ENCODE results near the gene SH2B2.

The SH2B2 gene

DNA sequence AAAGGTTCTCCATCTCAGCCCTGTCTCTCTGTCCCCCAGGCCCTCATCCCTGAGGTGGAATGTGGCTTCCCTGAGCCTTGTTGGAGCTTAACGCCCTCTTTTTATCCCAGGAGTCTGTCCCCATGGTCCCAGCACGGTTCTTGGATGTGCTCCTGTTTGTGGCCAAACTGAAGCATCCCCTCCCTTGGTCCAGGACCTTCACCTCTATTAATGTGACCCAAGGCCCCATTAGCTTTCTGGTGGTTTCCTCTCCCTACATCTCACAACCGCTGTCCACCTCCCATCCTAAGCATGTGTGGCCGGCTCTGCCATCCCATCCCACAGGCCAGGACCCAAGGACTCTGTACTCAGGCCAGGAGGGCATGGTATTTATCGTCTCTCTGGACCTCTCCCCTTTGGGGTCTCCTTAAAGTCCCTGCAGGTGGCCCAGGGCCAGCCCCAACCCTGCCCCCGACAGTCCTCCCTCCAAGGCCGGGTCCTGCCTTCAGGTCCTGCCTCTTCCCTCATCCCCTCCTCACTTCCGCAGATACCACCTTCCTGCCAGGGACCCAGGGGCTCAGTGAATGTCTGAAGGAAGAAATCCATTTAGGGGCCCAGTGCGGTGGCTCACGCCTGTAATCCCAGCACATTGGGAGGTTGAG lies 15.4 kb upstream of the SH2B2 start:
- DNase-seq (no peak), ATAC-seq (ENCODE audit: insufficient read depth, low read depth) (no peak)
- Histone ChIP-seq H3K4me1 (ENCODE audit: insufficient read depth, low read length) (no peaks in the 10 kb centered on the region), H3K4me3 (ENCODE audit: low read depth in 1 of 2, low read length in 2 of 2) (no peak overlapping the region), H2AFZ (ENCODE audit: low read depth, low read length) (no peak overlapping the region), H3K27ac (ENCODE audit: low read length) (no peak overlapping the region), H3K4me2 (ENCODE audit: insufficient read depth, low read length) (no peak overlapping the region), H3K36me3 (ENCODE audit: insufficient read depth, low read length) (no peaks in the 10 kb centered on the region), H3K9ac (ENCODE audit: low read depth, low read length) (no peak overlapping the region), H3K9me3 (ENCODE audit: insufficient read depth, low read length, severe bottlenecking) (no peaks in the 10 kb centered on the region), H3K27me3 (ENCODE audit: insufficient read depth, low read length, poor library complexity) (no peaks in the 10 kb centered on the region), H4K20me1 (ENCODE audit: insufficient read depth, low read length) (peaks cover 13% of the 10 kb centered on the region), H3K79me2 (ENCODE audit: insufficient read depth, low read length) (no peaks in the 10 kb centered on the region)
- TF ChIP-seq CTCF (IDR thresholded peaks at IDR 0.05; ENCODE audit: borderline replicate concordance, extremely low read depth, low read length, poor library complexity, severe bottlenecking) (no peak), EZH2 (IDR thresholded peaks at IDR 0.05; ENCODE audit: borderline replicate concordance, low read depth, low read length, severe bottlenecking) (no peak)

- no peaks in the 10 kb centered on the region for H3K36me3 ChIP-seq (ENCODE audit: insufficient read depth, low read length)
- H3K4me2 ChIP-seq (ENCODE audit: insufficient read depth, low read length): no peak overlapping the region
- no peak overlapping the region for H3K9ac ChIP-seq (ENCODE audit: low read depth, low read length)
- DNase-seq (peak; percentile 71), ATAC-seq (ENCODE audit: insufficient read depth, low read depth) (peak; percentile 95)
- no peak overlapping the region for H3K4me3 ChIP-seq (ENCODE audit: low read depth in 1 of 2, low read length in 2 of 2)
- no peak for TF ChIP-seq EZH2 (IDR thresholded peaks at IDR 0.05; ENCODE audit: borderline replicate concordance, low read depth, low read length, severe bottlenecking)
- TF ChIP-seq CTCF (IDR thresholded peaks at IDR 0.05; ENCODE audit: borderline replicate concordance, extremely low read depth, low read length, poor library complexity, severe bottlenecking): peak; percentile 97
- H2AFZ ChIP-seq (ENCODE audit: low read depth, low read length): no peak overlapping the region
- no peaks in the 10 kb centered on the region for H3K27me3 ChIP-seq (ENCODE audit: insufficient read depth, low read length, poor library complexity)
- peaks cover 13% of the 10 kb centered on the region for H4K20me1 ChIP-seq (ENCODE audit: insufficient read depth, low read length)
- no peaks in the 10 kb centered on the region for H3K4me1 ChIP-seq (ENCODE audit: insufficient read depth, low read length)
- H3K79me2 ChIP-seq (ENCODE audit: insufficient read depth, low read length): no peaks in the 10 kb centered on the region
- H3K27ac ChIP-seq (ENCODE audit: low read length): no peak overlapping the region
- no peaks in the 10 kb centered on the region for H3K9me3 ChIP-seq (ENCODE audit: insufficient read depth, low read length, severe bottlenecking)
Measured at GRCh38 chr7:102272075-102272916, 14.4 kb upstream of the SH2B2 start.

- no peaks in the 10 kb centered on the region for H3K4me1 ChIP-seq (ENCODE audit: insufficient read depth, low read length)
- H3K27me3 ChIP-seq (ENCODE audit: insufficient read depth, low read length, poor library complexity): no peaks in the 10 kb centered on the region
- no peaks in the 10 kb centered on the region for H3K36me3 ChIP-seq (ENCODE audit: insufficient read depth, low read length)
- H3K4me2 ChIP-seq (ENCODE audit: insufficient read depth, low read length): no peak overlapping the region
- no peak overlapping the region for H3K9ac ChIP-seq (ENCODE audit: low read depth, low read length)
- H3K27ac ChIP-seq (ENCODE audit: low read length): no peak overlapping the region
- TF ChIP-seq EZH2 (IDR thresholded peaks at IDR 0.05; ENCODE audit: borderline replicate concordance, low read depth, low read length, severe bottlenecking) (no peak), CTCF (IDR thresholded peaks at IDR 0.05; ENCODE audit: borderline replicate concordance, extremely low read depth, low read length, poor library complexity, severe bottlenecking) (no peak)
- H4K20me1 ChIP-seq (ENCODE audit: insufficient read depth, low read length): peaks cover 13% of the 10 kb centered on the region
- no peaks in the 10 kb centered on the region for H3K79me2 ChIP-seq (ENCODE audit: insufficient read depth, low read length)
- no peak overlapping the region for H3K4me3 ChIP-seq (ENCODE audit: low read depth in 1 of 2, low read length in 2 of 2)
- H3K9me3 ChIP-seq (ENCODE audit: insufficient read depth, low read length, severe bottlenecking): no peaks in the 10 kb centered on the region
- DNase-seq: no peak
- no peak for ATAC-seq (ENCODE audit: insufficient read depth, low read depth)
- H2AFZ ChIP-seq (ENCODE audit: low read depth, low read length): no peak overlapping the region
Measured at GRCh38 chr7:102272917-102273748, 13.5 kb upstream of the SH2B2 start.

Data from DND-41 (cell line).